ENCODE results near the gene SLC9A9.

Gene SLC9A9

GRCh38 chr3:143383421-143383820 lies 464.8 kb downstream of the SLC9A9 start:
- DNase-seq = no peak

- DNase-seq = no peak
Observed at GRCh38 chr3:143382816-143383215, 465.5 kb downstream of the SLC9A9 start.

GRCh38 chr3:143380449-143380848 lies 467.8 kb downstream of the SLC9A9 start:
- no peak for DNase-seq

GRCh38 chr3:143375698-143376097 lies 472.6 kb downstream of the SLC9A9 start:
- no peak for DNase-seq

GRCh38 chr3:143367171-143367570 lies 481.1 kb downstream of the SLC9A9 start:
- DNase-seq = no peak

GRCh38 chr3:143366672-143367071 lies 481.6 kb downstream of the SLC9A9 start:
- no peak for DNase-seq

GRCh38 chr3:143363949-143364348 lies 484.3 kb downstream of the SLC9A9 start:
- no peak for DNase-seq

- no peak for DNase-seq
Observed at GRCh38 chr3:143363276-143363675, 485.0 kb downstream of the SLC9A9 start.

GRCh38 chr3:143362115-143362991 lies 485.9 kb downstream of the SLC9A9 start:
- no peak for DNase-seq

GRCh38 chr3:143361589-143361988 lies 486.7 kb downstream of the SLC9A9 start:
- no peak for DNase-seq

GRCh38 chr3:143360244-143360643 lies 488.0 kb downstream of the SLC9A9 start:
- DNase-seq = no peak

GRCh38 chr3:143358793-143359491 lies 489.3 kb downstream of the SLC9A9 start:
- no peak for DNase-seq

- DNase-seq = no peak
Observed at GRCh38 chr3:143358155-143358792, 490.0 kb downstream of the SLC9A9 start.

- no peak for DNase-seq
Observed at GRCh38 chr3:143357700-143358099, 490.6 kb downstream of the SLC9A9 start.

GRCh38 chr3:143356839-143357238 lies 491.4 kb downstream of the SLC9A9 start:
- DNase-seq = no peak

- DNase-seq = no peak
Observed at GRCh38 chr3:143354342-143354741, 493.9 kb downstream of the SLC9A9 start.

GRCh38 chr3:143352850-143353550 lies 495.3 kb downstream of the SLC9A9 start:
- no peak for DNase-seq

- DNase-seq = no peak
Observed at GRCh38 chr3:143351895-143352608, 496.2 kb downstream of the SLC9A9 start.

GRCh38 chr3:143351354-143351753 lies 496.9 kb downstream of the SLC9A9 start:
- no peak for DNase-seq

- no peak for DNase-seq
Observed at GRCh38 chr3:143349455-143349854, 498.8 kb downstream of the SLC9A9 start.

GRCh38 chr3:143348486-143349327 lies 499.6 kb downstream of the SLC9A9 start:
- no peak for DNase-seq
